RWPE2 (cell line): ENCODE results near the gene ARPP21.

ENCODE experiments used
- ATAC-seq: fragments of 200-7000 bp; cut with Tn5 transposase; 3 replicates; pipeline ENCODE4 v1.9.1; 2021; ENCODE audit warnings: low read depth
- DNase-seq: peaks from one replicate; pipeline ENCODE4 v3.0.0-alpha.2; 2020; ENCODE audit warnings: low spot score
- H3K27ac ChIP-seq: fragments of 450-650 bp; 2 replicates; pipeline ENCODE4 v1.5.1; 2017; ENCODE audit warnings: mild to moderate bottlenecking; ENCODE audit not compliant: poor library complexity, severe bottlenecking
- H3K27me3 ChIP-seq: fragments of 250-450 bp; sonication (Bioruptor Pico); 2 replicates; pipeline ENCODE4 v1.5.1; 2021; ENCODE audit warnings: mild to moderate bottlenecking, moderate library complexity; ENCODE audit not compliant: insufficient read depth, poor library complexity, severe bottlenecking
- H3K36me3 ChIP-seq: fragments of 250-450 bp; sonication (Bioruptor Pico); 2 replicates; pipeline ENCODE4 v1.5.1; 2020; ENCODE audit warnings: low read depth, mild to moderate bottlenecking, moderate library complexity
- H3K4me1 ChIP-seq: fragments of 250-450 bp; sonication (Bioruptor Pico); 2 replicates; pipeline ENCODE4 v1.5.1; 2021; ENCODE audit warnings: mild to moderate bottlenecking, moderate library complexity; ENCODE audit not compliant: insufficient read depth, poor library complexity, severe bottlenecking
- H3K4me3 ChIP-seq: fragments of 250-450 bp; sonication (Bioruptor Pico); 2 replicates; pipeline ENCODE4 v1.5.1; 2021; ENCODE audit warnings: mild to moderate bottlenecking, moderate library complexity; ENCODE audit not compliant: severe bottlenecking
- H3K9me3 ChIP-seq: fragments of 250-450 bp; sonication (Bioruptor Pico); 2 replicates; pipeline ENCODE4 v1.5.1; 2021; ENCODE audit warnings: mild to moderate bottlenecking, moderate library complexity; ENCODE audit not compliant: severe bottlenecking
- CTCF ChIP-seq: fragments of 450-650 bp; IDR thresholded peaks from one replicate; pipeline ENCODE4 v1.5.1; 2017; ENCODE audit warnings: mild to moderate bottlenecking, moderate library complexity; ENCODE audit not compliant: poor library complexity, severe bottlenecking

ARPP21 gene

GRCh38 chr3:35784169-35784568 is 144.8 kb downstream of the ARPP21 start:
- DNase-seq (no peak), ATAC-seq (no peak)
- no peaks in the 10 kb centered on the region for H3K4me1 ChIP-seq
- H3K9me3 ChIP-seq: no peaks in the 10 kb centered on the region
- no peaks in the 10 kb centered on the region for H3K36me3 ChIP-seq
- TF ChIP-seq CTCF: no peak
- no peak overlapping the region for H3K4me3 ChIP-seq
- H3K27ac ChIP-seq: no peak overlapping the region
- no peaks in the 10 kb centered on the region for H3K27me3 ChIP-seq

GRCh38 chr3:35785234-35785888 is 146.0 kb downstream of the ARPP21 start:
- Histone ChIP-seq H3K4me3 (no peak overlapping the region), H3K4me1 (no peaks in the 10 kb centered on the region), H3K27ac (no peak overlapping the region), H3K27me3 (no peaks in the 10 kb centered on the region), H3K9me3 (no peaks in the 10 kb centered on the region), H3K36me3 (no peaks in the 10 kb centered on the region)
- TF ChIP-seq CTCF: no peak
- DNase-seq (no peak), ATAC-seq (no peak)

GRCh38 chr3:35787936-35788335 is 148.6 kb downstream of the ARPP21 start:
- Histone ChIP-seq H3K27me3 (no peaks in the 10 kb centered on the region), H3K9me3 (no peaks in the 10 kb centered on the region), H3K36me3 (no peaks in the 10 kb centered on the region), H3K4me3 (no peak overlapping the region), H3K27ac (no peak overlapping the region), H3K4me1 (no peaks in the 10 kb centered on the region)
- ATAC-seq: no peak
- no peak for TF ChIP-seq CTCF
- no peak for DNase-seq

- H3K36me3 ChIP-seq: no peaks in the 10 kb centered on the region
- DNase-seq: no peak
- no peaks in the 10 kb centered on the region for H3K27me3 ChIP-seq
- H3K4me1 ChIP-seq: no peaks in the 10 kb centered on the region
- no peaks in the 10 kb centered on the region for H3K9me3 ChIP-seq
- no peak overlapping the region for H3K4me3 ChIP-seq
- TF ChIP-seq CTCF: no peak
- no peak for ATAC-seq
- no peak overlapping the region for H3K27ac ChIP-seq
Measured at GRCh38 chr3:35789042-35789831, 149.9 kb downstream of the ARPP21 start.

- no peaks in the 10 kb centered on the region for H3K4me1 ChIP-seq
Measured at GRCh38 chr3:35790764-35791163, 151.4 kb downstream of the ARPP21 start.

More at GRCh38 chr3:35790764-35791163, 151.4 kb downstream of the ARPP21 start:
- no peaks in the 10 kb centered on the region for H3K36me3 ChIP-seq
- no peak overlapping the region for H3K4me3 ChIP-seq
- no peak overlapping the region for H3K27ac ChIP-seq
- TF ChIP-seq CTCF: no peak
- DNase-seq (no peak), ATAC-seq (no peak)
- no peaks in the 10 kb centered on the region for H3K27me3 ChIP-seq
- no peaks in the 10 kb centered on the region for H3K9me3 ChIP-seq
